NCI-H226 (cell line): ENCODE data around the gene TDRD1.
"Not testable (repeated sequence)": the region's sequence is repeated elsewhere in the genome, so short reads cannot be mapped to it uniquely, and the experiment has no call there.

Experiments used
- DNase-seq: peaks from one replicate; pipeline ENCODE4 v3.0.0-alpha.2; 2015

The TDRD1 gene

GRCh38 chr10:114179148-114179547 lies at the start of gene TDRD1:
Gene TDRD1, plus strand, starts transcription at chr10:114179353. Its CDS starts 8,479 bp downstream, at chr10:114187832.
- no peak for DNase-seq

GRCh38 chr10:114131094-114131493 lies 48.1 kb upstream of the TDRD1 start:
- DNase-seq: no peak

GRCh38 chr10:114135476-114135875 lies 43.7 kb upstream of the TDRD1 start:
- no peak for DNase-seq

GRCh38 chr10:114138581-114138980 lies 40.6 kb upstream of the TDRD1 start:
- no peak for DNase-seq

- DNase-seq: no peak
Measured at GRCh38 chr10:114140036-114140435, 39.1 kb upstream of the TDRD1 start.

GRCh38 chr10:114140827-114141226 lies 38.3 kb upstream of the TDRD1 start:
- not testable (repeated sequence) for DNase-seq

DNA sequence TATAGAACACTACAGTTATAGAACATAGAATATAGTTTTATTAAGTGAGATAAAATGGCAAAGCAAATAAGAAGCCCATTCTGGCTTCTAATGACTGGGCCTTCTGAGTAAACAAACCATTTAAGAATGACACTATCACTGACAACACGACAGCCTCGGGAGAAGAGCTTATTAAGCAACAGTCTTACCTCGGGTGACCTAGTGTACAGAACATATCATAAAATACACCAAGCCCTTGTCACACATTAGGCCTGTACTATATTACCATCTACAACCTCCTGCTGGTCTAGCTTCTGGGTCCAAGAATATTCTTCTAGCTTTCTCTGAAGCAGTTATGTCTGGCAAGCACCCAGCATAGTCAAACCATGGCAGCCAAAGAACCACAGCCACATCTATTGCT lies 37.1 kb upstream of the TDRD1 start:
- no peak for DNase-seq

- no peak for DNase-seq
Measured at GRCh38 chr10:114143160-114143559, 36.0 kb upstream of the TDRD1 start.

- not testable (repeated sequence) for DNase-seq
Measured at GRCh38 chr10:114149476-114149875, 29.7 kb upstream of the TDRD1 start.

DNA sequence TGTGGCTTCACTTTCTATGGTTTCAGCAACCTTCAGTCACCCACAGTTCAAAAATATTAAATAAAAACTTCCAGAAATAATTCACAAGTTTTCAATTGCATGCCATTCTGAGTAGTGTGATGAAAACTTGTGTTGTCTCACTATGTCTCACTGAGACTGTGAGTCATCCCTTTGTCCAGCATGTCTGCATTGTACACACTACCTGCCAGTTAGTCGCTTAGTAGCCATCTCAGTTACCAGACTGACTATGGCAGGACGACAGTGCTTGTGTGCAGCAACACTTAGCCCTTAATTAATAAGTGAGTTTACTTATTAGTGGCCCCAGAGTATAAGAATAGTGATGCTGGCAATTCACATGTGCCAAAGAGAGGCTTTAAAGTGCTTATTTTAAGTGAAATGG lies 27.7 kb upstream of the TDRD1 start:
- peak; percentile 31 for DNase-seq

DNA sequence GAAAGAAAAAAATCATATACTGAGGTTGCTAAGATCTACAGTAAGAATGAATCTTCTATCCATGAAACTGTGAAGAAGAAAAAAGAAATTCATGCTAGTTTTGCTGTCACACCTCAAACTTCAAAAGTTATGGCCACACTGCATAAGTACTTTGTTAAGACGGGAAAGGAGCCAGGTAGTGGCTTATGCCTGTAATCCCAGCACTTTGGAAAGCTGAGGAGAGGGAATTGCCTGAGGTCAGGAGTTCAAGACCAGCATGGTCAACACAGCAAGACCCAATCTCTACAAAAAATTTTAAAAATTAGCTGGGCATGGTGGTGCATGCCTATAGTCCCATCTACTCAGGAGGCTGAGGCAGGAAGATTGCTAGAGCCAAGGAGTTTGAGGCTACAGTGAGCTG lies 27.3 kb upstream of the TDRD1 start:
- no peak for DNase-seq

GRCh38 chr10:114157912-114158311 lies 21.2 kb upstream of the TDRD1 start:
- no peak for DNase-seq

DNA sequence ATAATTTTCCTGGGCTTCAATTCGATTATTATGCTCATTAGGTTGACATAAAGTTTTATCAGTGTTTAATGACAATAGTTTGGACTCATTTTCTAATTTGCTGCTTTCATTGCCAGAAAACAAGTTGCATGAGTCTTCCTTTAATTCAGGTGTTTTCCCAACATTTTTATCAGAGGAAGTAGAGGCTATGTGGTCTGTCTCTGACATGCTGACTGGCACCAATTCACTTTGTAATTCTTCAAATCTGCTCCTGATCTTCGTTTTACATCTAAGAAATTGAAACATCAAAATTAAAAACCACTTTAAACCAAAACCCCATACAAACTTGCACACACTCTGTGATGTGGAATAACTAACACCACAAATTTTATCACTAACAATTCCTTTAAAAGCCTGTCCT lies 16.1 kb upstream of the TDRD1 start:
- DNase-seq: no peak

- DNase-seq: peak; percentile 28
Measured at GRCh38 chr10:114166043-114166442, 13.1 kb upstream of the TDRD1 start.

DNA sequence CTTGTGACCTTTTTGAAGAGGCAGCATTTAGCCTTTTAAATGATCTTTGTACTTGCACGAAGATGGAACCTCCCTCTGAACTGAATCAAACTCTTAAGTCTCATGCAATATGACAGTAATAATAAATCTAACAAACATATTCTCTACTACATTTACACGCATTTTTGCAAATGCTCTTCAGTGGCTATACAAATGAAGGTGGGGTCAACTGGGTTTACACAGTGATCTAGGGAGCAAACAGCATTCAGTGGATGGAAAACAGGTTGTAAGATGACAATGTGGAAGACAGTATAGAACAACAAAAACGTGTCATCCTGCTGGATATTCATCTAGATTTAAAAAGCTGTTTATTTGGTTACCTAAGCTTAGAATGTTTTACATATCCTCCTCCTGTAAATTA lies 12.7 kb upstream of the TDRD1 start:
- no peak for DNase-seq

- no peak for DNase-seq
Measured at GRCh38 chr10:114167985-114168384, 11.2 kb upstream of the TDRD1 start.

GRCh38 chr10:114168450-114169009 lies 10.6 kb upstream of the TDRD1 start:
- DNase-seq: no peak

DNA sequence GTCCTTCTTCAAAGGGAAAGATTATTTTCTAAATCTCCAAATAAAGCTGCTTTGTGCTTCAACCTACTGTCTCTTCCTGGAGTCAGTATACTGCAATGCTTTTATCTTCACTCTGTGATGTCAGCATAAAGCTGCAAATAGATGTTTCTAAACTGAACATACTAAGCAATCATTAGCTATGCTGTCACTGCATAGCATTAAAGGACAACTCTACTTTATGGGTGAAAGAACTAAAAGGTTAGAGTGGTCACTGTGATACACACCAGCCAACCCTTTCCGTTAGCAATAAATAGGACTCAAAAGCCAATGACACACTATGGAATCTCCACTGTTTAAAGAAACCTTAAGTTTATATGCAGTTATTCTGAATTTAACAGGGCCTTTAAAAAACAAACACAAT lies 6.9 kb upstream of the TDRD1 start:
- no peak for DNase-seq

DNA sequence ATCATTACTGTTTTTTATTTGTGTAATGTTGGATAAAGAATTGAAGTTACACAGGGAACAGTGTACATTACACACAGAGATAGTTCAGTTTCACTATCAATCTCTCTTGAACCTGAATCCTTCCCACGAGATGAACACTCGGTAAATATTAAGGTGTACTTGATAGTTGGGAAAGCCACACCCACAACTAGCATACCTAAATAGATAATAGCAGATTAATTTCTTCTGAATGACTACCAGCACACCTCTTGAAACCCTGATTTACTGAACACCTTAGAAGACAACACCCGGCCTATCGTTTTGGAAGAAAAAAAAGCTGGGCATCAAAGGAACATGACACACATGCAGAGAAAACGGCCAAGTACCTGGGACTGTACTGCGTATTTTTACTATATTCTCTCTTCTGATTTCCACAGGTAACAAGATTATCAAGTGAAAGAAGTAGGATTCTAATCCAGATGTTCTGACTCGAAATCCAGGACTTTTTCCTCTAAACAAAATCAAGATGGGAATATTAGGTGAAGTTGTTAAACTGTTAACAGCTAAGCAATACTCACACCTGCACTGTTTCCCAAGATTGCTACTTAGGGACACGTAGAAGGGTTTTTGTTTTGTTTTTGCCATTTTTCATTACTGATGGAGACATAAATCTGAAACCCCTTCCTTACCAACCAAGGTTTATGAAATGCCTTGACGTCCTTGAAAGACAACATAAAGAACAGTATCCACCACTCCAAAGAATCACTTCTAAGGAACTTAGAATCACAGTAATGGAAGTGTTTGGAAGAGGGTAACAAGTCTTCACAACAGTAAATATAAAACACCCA lies 6.2 kb upstream of the TDRD1 start:
- no peak for DNase-seq

GRCh38 chr10:114173603-114173920 lies 5.6 kb upstream of the TDRD1 start:
- DNase-seq: no peak

DNA sequence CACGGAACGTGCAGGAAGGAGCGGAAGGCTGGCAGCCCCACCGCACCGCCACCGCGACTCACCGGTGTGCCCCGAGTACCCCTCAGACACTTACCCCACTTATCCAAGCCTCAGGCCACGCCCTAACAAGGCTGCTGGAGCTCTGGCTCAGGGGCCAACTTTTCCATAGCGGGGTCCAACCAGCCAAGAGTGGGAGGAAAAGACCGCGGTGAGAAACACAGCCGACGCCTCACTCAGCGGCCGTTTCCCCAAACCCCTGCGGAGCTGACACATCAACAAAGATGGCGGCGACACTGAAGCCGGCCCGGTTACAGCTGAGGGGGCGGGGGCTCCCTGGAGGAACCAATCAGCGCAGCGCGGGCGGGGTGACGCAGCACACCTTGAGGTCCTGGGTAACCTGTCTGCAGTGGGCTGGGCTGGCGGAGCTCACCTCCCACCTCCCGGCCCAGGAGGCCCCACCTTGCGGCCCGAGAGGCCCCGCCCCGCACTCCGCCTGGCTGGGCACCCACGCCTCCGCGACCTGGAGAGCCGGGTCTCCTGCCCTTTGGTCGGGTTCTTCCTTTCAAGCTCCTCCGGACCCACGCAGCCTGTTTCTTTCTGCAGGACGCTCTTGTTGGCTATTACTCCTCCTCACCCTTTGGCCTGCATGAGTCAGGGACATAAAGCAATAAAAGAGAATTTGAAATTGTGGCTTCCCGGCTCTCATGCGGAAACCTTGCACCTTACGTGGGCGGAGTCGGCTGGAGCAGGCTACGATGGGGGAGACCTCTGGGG lies 5.0 kb upstream of the TDRD1 start, which contains the start of gene CCDC186:
Gene CCDC186, minus strand, starts transcription at position 283 of the 774 bp plus-strand sequence. CDS start 10,935 bp downstream, outside the sequence.
- DNase-seq: peak; percentile 78

GRCh38 chr10:114174695-114175188 lies 4.4 kb upstream of the TDRD1 start:
- DNase-seq: peak; percentile 20

DNA sequence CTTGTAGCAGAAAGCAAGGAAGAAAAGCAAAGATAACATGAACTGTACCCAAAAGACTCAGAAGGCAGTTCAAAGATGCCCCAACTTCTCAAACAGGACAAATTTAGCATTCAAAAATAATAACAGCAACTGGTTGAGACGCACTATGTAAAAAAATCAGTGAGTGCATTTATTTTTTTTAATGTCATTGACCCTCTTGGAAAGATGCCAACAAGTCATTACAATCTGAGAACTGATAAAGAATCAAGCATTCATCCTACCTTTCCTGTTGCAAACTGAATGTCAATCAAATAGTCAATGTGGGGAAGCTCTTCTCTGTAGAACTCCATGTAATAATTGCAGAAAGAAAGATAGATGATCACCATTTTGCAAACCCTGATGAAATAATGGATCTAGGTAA lies 3.5 kb upstream of the TDRD1 start:
- no peak for DNase-seq

- DNase-seq: no peak
Measured at GRCh38 chr10:114176511-114176910, 2.6 kb upstream of the TDRD1 start.
